COLO829 (cell line): ENCODE measurements around the gene SPP2.

Experiments used
- DNase-seq: peaks from one replicate; pipeline ENCODE4 v3.0.0; 2012; ENCODE audit warnings: low spot score

Gene SPP2

GRCh38 chr2:234092344-234092743 lies 41.8 kb downstream of the SPP2 start:
- no peak for DNase-seq

- DNase-seq, result peak; percentile 42
Measured at GRCh38 chr2:234095301-234095700, 44.8 kb downstream of the SPP2 start.

GRCh38 chr2:234096164-234096563 lies 45.7 kb downstream of the SPP2 start:
- no peak for DNase-seq

- DNase-seq, result no peak
Measured at GRCh38 chr2:234098681-234099080, 48.2 kb downstream of the SPP2 start.

- no peak for DNase-seq
Measured at GRCh38 chr2:234099266-234099665, 48.8 kb downstream of the SPP2 start.

GRCh38 chr2:234100686-234101085 lies 50.2 kb downstream of the SPP2 start:
- DNase-seq, result no peak

- no peak for DNase-seq
Measured at GRCh38 chr2:234102112-234102511, 51.6 kb downstream of the SPP2 start.

GRCh38 chr2:234107861-234108260 lies 57.4 kb downstream of the SPP2 start:
- no peak for DNase-seq

GRCh38 chr2:234109321-234109720 lies 58.8 kb downstream of the SPP2 start:
- DNase-seq, result no peak

GRCh38 chr2:234110219-234110618 lies 59.7 kb downstream of the SPP2 start:
- DNase-seq, result no peak

- peak; percentile 88 for DNase-seq
Measured at GRCh38 chr2:234111523-234111922, 61.0 kb downstream of the SPP2 start.

- no peak for DNase-seq
Measured at GRCh38 chr2:234116010-234116409, 65.5 kb downstream of the SPP2 start.

- DNase-seq, result no peak
Measured at GRCh38 chr2:234121999-234122398, 71.5 kb downstream of the SPP2 start.

GRCh38 chr2:234125451-234126145 lies 75.1 kb downstream of the SPP2 start:
- no peak for DNase-seq

GRCh38 chr2:234126146-234126470 lies 75.6 kb downstream of the SPP2 start:
- DNase-seq, result no peak
